Stimulated activated naive CD4-positive, alpha-beta T cell (primary cell): ENCODE results near the gene DUSP2.
A peak's percentile ranks its signal among the peaks of the same experiment; 100 is the strongest.

Experiments
- DNase-seq, 6 experiments: peaks; one replicate each; lab custom pipeline; 2025; lab: John Stamatoyannopoulos, UW

The DUSP2 gene

GRCh38 chr2:96131152-96131812 is 14.0 kb downstream of the DUSP2 start:
- DNase-seq, result no peak

GRCh38 chr2:96130483-96130882 is 14.8 kb downstream of the DUSP2 start:
- DNase-seq, result no peak

GRCh38 chr2:96129528-96130120 is 15.6 kb downstream of the DUSP2 start:
- DNase-seq, result no peak

DNA sequence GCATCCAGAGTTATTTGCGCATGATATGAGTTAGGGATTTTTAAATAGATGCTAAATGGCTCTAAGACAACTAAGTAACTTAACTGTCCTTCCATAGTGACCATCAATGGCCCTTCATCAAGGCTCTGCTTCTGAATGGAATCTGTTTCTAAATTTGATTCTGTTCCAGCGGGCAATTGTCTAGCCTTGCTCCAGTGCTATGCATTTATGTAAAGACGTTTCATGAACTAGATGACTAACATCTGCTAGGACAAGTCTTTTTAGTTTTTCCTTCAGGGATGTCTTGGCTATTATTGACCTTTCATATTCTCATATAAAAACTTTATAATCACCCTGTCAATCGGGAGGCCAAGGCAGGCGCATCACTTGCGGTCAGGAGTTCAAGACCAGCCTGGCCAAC is 16.8 kb downstream of the DUSP2 start:
- no peak for DNase-seq

DNA sequence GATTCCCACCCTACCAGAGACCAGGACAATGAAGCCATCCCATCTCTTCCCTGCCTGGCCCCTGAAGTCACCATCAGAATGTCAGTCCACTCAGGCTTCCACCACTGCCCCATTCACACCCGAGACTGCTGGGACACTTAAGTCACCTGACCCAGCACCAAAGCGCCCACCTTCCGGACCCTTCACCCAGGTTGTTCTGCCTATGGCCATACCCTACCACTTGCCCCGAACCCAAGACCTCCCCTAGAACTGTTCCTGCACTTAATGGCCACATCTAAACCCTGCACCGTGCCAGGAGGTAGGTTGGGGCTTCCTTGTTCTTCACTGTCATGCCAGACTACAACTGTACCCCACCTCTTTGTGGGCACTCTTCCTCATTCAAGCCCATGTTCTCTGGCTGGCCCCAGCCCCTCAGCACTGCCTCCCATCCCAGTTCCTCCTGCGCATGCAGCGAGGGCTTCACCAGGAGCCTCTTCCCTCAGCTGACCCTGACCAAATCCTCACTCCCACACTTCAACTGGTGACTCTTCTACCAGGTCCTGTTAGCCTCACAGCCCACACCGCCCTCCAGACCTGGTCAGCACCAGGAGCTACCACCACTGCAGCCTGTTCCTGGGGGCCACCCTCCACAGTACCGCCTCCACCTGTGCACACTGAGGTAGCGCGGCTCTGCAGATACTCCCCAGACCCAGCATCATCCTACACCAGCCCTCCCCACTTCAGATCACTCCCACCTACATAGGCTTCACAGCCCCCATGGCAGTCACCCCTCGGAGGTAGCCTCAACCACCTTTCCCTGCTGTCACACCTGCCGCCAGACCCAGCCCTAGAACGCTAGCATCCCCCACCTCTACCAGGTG is 20.6 kb downstream of the DUSP2 start:
- no peak for DNase-seq

DNA sequence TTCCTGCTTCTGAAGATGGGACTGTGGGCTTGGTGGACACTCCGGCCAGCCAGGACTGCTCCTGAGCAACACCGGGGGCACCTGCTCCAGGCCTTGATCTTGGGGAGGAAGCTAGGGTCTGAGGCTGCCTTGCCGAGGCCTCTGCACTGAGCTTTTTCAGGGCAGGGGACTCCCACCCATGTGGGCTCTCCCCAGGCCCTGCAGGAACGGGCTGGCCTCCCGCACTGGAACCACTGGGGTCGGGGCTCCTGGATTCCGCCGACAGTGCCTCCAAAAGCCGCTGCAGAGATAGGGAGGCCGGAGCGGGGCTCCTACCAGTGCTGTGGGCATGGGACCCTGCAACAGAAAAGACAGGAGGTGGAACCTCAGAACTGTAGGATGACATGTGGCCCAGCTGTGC is 21.3 kb downstream of the DUSP2 start:
- no peak for DNase-seq

DNA sequence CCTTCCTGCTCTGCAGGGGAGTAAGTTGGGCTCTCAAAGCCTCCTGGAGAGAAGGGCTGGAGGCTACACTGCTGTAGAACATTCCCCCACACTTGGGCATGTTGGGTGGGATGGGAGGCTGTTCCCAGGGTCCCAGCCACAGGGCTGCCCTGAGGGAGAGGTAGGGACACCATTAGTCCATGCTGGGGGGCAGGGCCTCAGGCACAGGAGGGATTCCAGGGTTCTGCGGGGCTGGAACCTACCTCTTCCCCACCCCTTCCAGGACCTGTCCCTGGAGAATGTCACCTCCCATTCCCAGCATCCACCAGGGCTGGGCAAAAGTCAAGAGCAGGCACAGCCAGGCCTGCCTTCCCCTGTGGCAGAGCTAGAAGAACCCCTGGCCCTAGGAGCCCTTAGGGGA is 21.9 kb downstream of the DUSP2 start:
- no peak for DNase-seq

DNA sequence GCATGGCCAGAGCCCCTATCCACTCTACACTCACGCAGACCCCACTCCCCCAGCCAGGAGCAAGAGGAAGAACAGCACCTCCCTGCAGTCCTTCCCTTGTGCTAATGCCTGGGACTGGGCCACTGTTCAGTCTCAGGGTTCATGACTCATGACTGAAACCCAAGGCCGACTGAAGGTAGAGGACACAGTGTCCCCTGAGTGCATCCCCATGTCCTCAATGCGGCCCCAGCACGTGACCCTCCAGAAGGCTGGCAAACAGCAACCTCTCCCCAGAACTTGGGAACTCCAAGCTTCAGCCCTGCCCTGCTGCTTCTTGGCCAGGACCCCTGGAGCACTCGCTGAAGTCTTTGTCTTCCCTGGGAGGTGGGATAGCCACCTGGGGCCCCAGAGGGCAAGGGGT is 22.8 kb downstream of the DUSP2 start:
- no peak for DNase-seq

DNA sequence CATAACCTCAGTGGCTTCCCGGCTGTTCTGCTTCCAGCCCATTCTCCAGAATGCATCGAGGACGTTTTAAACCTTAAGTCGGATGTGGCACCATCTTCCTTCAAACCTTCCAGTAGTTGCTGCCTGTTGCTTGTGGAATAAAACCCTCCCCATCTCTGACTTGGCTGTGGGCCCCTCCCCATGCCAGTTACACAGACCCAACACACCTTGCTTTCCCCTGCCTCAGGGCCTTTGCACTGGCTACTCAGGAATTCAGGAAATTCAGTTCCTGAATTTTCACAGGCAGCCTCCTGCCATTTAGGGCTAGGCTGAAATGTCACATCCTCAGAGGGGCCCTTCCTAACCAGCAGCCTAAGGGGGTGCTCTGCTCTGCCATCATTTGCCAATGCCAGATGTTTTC is 23.8 kb downstream of the DUSP2 start:
- DNase-seq, result no peak

DNA sequence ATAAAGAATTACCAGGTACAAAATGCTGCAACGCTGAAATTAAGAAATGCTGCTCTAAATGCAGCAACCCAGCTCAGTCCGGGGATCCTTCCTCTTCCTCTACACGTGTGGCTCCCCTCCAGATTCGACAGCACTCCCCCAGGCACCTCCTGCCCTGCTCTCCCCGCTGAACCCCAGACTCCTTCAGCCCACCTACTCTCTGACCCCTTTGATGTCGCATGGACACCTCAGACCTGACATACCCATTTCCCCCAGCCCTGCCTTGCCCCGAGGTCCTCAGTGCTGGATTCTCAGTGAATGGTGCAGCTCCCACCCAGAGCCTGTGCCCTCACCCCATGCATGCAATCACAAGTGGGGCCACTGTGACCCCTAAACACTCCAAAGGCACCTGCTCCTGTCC is 24.2 kb downstream of the DUSP2 start:
- no peak for DNase-seq

DNA sequence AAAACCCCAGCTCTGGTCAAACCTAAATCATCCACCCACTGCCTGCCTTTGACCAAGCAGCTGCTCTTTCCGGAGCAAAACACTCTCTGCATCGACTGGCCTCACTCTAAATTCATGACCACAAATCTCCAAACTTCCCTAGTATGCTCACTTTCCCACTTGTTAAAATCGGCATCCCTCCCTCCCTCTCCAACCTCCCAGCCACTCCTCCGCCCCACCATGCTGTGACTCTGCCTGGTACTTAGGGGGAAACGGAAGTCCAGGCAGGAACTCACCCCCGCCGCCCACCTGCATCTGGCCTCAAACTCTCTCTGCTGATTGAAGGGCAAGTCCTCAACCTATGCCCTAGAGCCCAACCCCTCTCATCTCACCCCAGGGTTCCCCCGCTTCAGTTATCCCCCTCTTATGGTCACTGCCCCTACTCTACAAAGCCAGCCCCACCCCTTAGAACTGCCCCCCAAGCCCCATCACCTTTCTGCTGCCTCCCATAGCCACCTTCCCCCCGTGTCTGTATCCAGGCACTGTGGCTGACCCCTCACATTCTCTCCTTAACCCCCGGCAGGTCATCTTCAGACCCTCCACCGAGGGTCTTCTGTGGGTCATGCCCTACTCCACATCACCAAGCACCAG is 25.0 kb downstream of the DUSP2 start:
- DNase-seq, result no peak

- DNase-seq, result no peak
These were observed 25.9 kb downstream of the DUSP2 start for GRCh38 chr2:96119389-96119751.

GRCh38 chr2:96118698-96119388 is 26.4 kb downstream of the DUSP2 start:
- DNase-seq, result no peak

GRCh38 chr2:96117701-96118588 is 27.3 kb downstream of the DUSP2 start:
- no peak for DNase-seq

DNA sequence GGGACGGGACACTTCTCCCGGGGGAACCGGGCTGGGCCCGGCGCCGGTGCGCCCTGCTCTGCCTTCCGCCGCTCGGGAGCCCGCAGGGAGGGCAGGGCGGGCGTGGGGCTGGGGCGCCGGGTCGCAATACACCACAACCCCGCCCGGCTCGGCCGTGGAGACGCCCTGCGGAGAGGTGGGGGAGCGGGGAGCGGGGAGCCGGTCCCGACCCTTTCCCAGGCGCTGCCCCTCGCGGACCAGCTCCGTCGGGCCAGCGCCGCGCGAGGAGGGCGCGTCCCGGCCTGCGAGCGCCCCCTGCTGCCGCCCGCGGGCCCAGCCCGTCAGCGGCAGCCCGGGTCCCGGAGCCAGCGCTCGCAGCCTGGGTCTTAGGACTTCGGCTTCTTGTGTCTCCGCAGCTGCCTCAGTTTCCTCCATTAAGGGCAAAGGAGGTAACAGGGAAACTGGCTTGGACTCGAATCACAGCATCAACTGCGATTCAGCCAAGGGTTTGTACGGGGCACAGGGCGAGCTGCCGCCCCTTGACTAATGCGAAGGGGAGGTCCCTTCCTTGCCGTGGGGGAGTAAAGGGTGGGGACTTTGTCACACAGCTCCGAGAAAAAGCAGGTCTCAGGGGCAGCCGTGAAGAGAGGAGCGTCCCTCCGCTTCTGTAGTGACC is 28.2 kb downstream of the DUSP2 start:
- peak; percentile 27 to 84 (median 57) for DNase-seq

DNA sequence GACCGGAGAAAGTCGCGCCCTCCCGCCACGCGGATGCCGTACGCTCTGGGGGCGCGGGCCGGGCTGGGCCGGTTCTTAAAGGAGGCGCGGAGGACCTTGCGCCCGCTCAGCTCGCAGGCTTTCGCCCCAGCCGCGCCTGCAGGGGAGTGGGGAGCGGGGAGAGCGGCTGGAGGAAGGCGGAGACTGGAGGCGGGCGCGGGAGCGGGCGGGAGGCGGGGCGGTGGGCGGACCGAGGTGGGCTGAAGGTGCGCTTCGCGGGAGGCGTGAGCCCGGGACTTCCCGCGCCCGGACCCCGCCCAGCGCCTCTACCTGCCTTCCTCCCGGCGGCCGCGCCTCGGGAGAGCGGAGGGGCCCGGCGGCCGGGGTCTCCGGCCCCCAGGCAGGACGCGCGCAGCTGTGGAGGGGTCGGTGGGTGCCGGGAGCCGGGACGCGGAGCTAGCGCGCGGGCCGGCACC is 28.8 kb downstream of the DUSP2 start, which contains the start of gene ADRA2B:
ADRA2B (minus strand) TSS at position 148 of the 455 bp plus-strand sequence. CDS start 422 bp downstream, outside the sequence.
- DNase-seq, result peak; percentile 54 to 78 (median 74)

DNA sequence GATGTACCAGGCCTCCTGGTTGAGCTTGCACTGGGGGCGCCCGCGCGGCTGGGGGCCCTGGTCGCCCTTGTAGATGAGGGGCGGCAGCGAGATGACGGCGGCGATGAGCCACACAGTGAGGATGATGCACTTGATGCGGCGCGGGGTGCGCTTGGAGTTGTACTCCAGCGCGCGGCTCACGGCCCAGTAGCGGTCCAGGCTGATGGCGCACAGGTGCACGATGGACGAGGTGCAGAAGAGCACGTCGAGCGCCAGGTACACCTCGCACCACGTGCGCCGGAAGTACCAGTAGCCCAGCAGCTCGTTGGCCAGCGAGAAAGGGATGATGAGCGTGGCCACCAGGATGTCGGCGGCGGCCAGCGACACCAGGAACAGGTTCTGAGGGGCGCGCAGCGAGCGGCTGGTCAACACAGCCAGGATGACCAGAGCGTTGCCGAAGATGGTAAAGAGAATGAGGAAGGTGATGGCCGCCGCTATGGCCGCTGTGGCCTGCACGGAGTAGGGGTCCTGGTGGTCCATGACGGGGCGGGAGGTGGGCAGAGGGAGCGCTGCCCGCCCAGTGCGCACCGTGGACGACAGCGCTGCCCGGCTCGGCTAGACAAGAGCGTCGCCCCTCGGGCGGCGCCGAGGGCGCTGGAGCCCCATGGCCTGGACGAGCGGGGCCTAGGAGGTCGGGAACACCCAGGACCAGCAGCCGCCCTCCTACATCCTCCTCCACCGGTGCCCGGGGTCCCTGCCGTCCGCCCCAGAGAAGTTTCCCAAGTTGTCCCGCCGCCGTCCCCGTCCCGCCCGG is 29.4 kb downstream of the DUSP2 start:
- no peak for DNase-seq

- no peak for DNase-seq
These were observed 30.2 kb downstream of the DUSP2 start for GRCh38 chr2:96114903-96115581.

DNA sequence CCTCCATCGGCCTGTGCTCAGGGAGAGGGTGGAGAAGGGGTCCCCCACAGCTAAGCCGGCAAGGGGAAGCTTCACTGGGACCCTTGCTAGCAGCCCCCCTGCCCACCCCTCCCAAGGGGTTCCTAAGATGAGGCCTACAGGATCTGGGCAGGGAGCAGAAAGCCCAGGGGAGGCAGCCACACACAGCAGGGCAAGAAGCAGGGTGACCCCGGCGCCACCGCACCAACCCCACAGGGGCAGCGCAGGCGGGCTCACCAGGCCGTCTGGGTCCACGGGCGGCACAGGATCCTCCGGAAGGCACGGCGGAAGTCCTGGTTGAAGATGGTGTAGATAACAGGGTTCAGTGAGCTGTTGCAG is 30.7 kb downstream of the DUSP2 start:
- DNase-seq, result no peak
